H1 (cell line): ENCODE measurements around the gene SERGEF.

Source experiments
- CEBPB ChIP-seq: IDR thresholded peaks from 2 replicates; pipeline ENCODE4 v1.6.1; 2012; ENCODE audit warnings: low read depth, low read length
- CTCF ChIP-seq, 3 experiments: IDR thresholded peaks; 1 replicate in 2 of 3; 2 replicates in 1 of 3; pipeline versions ENCODE4 v1.5.1 to v1.6.1; 2011; ENCODE audit warnings: low read length in 3 of 3, mild to moderate bottlenecking in 3 of 3, inconsistent platforms in 2 of 3, low read depth in 1 of 3, moderate library complexity in 1 of 3; ENCODE audit not compliant: insufficient read depth in 1 of 3; ENCODE audit errors: control extremely low read depth in 1 of 3
- KDM5A ChIP-seq: fragments of 200-600 bp; IDR thresholded peaks from 2 replicates; pipeline ENCODE4 v1.7.1; 2012; ENCODE audit warnings: mild to moderate bottlenecking, low read length, inconsistent platforms, mixed read lengths
- TAF1 ChIP-seq: IDR thresholded peaks from 2 replicates; pipeline ENCODE4 v1.6.1; 2011; ENCODE audit warnings: mild to moderate bottlenecking, low read depth, low read length
- YY1 ChIP-seq: IDR thresholded peaks from 2 replicates; pipeline ENCODE4 v1.6.1; 2011; ENCODE audit warnings: low read depth, mild to moderate bottlenecking, low read length

GRCh38 chr11:17781626-17782025 is 231.2 kb downstream of the SERGEF start:
- no peak for TF ChIP-seq CTCF (IDR thresholded peaks at IDR 0.05; ENCODE audit: control extremely low read depth in 1 of 3, insufficient read depth in 1 of 3, low read depth in 1 of 3, low read length in 3 of 3)
- TF ChIP-seq KDM5A: no peak
- no peak for TF ChIP-seq TAF1
- TF ChIP-seq YY1: no peak
- no peak for TF ChIP-seq CEBPB
